HL-60 (cell line): Measurements from ENCODE around the gene ABCB4.

ENCODE experiments used
- GABPA ChIP-seq: IDR thresholded peaks from 2 replicates; pipeline ENCODE4 v1.6.1; 2012; ENCODE audit warnings: low read depth
- POLR2AphosphoS5 ChIP-seq: IDR thresholded peaks from 2 replicates; pipeline ENCODE4 v1.6.1; 2012; ENCODE audit warnings: low read depth
- SPI1 ChIP-seq: IDR thresholded peaks from 2 replicates; pipeline ENCODE4 v1.6.1; 2012; ENCODE audit warnings: low read depth, mild to moderate bottlenecking, borderline replicate concordance
- TF ChIP-seq, protein P1 (sequence below): IDR thresholded peaks from one replicate; pipeline ENCODE4 v1.5.1; 2011; ENCODE audit warnings: low read length, control low read depth, inconsistent platforms; ENCODE audit not compliant: insufficient read depth
- TF ChIP-seq, protein P2 (sequence below): IDR thresholded peaks from 2 replicates; pipeline ENCODE4 v1.6.1; 2012; ENCODE audit warnings: low read depth; ENCODE audit not compliant: insufficient replicate concordance

DNA sequence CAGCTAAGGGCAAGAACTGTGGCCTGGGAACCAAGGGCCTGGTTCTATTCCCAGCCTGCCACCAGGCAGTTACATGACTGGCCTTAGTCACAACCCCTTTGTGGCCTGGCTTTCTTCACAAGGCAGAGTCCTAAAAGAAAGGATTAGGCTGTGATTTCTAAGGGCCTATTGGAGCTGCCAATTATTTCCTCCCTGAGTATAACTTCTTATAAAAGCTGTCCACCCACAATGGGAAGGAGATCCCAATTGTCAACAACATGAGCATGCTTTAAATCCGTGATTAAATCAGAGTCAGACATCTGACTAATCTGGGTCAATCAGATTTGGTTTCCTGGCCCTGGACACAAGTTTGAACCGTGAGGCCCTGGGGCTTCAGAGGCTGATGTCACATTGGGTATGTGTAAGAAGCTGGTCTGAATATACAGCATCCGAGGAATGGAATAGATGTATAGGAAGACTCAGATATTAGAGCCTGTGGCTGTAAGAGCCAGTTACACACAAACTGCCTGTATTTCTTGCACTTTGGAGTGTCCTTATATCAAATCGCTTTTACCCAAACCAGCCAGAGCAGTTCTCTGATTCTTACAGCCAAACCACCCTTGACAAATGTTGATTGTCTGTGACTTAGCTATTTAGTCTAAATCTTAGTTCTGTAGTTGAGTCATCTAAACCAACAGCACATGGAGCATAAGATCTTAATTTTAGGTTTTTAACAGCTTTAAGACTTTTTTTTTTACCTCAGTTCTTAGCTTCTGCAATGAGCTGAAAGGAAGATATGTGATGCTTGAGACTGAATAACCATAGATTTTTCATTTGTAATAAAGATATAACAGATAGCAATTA is 61.3 kb downstream of the ABCB4 start:
- TF ChIP-seq, protein P1, sequence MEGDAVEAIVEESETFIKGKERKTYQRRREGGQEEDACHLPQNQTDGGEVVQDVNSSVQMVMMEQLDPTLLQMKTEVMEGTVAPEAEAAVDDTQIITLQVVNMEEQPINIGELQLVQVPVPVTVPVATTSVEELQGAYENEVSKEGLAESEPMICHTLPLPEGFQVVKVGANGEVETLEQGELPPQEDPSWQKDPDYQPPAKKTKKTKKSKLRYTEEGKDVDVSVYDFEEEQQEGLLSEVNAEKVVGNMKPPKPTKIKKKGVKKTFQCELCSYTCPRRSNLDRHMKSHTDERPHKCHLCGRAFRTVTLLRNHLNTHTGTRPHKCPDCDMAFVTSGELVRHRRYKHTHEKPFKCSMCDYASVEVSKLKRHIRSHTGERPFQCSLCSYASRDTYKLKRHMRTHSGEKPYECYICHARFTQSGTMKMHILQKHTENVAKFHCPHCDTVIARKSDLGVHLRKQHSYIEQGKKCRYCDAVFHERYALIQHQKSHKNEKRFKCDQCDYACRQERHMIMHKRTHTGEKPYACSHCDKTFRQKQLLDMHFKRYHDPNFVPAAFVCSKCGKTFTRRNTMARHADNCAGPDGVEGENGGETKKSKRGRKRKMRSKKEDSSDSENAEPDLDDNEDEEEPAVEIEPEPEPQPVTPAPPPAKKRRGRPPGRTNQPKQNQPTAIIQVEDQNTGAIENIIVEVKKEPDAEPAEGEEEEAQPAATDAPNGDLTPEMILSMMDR, result no peak
- TF ChIP-seq, protein P2, sequence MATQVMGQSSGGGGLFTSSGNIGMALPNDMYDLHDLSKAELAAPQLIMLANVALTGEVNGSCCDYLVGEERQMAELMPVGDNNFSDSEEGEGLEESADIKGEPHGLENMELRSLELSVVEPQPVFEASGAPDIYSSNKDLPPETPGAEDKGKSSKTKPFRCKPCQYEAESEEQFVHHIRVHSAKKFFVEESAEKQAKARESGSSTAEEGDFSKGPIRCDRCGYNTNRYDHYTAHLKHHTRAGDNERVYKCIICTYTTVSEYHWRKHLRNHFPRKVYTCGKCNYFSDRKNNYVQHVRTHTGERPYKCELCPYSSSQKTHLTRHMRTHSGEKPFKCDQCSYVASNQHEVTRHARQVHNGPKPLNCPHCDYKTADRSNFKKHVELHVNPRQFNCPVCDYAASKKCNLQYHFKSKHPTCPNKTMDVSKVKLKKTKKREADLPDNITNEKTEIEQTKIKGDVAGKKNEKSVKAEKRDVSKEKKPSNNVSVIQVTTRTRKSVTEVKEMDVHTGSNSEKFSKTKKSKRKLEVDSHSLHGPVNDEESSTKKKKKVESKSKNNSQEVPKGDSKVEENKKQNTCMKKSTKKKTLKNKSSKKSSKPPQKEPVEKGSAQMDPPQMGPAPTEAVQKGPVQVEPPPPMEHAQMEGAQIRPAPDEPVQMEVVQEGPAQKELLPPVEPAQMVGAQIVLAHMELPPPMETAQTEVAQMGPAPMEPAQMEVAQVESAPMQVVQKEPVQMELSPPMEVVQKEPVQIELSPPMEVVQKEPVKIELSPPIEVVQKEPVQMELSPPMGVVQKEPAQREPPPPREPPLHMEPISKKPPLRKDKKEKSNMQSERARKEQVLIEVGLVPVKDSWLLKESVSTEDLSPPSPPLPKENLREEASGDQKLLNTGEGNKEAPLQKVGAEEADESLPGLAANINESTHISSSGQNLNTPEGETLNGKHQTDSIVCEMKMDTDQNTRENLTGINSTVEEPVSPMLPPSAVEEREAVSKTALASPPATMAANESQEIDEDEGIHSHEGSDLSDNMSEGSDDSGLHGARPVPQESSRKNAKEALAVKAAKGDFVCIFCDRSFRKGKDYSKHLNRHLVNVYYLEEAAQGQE, result no peak
- TF ChIP-seq POLR2AphosphoS5, result no peak
- no peak for TF ChIP-seq GABPA
- TF ChIP-seq SPI1, result no peak
